Activated CD8-positive, alpha-beta memory T cell treated with anti-CD3 and anti-CD28 coated beads for 24 hours (primary cell): ENCODE data around the gene ENPP4.
"Not testable (repeated sequence)": the region's sequence is repeated elsewhere in the genome, so short reads cannot be mapped to it uniquely, and the experiment has no call there.

Experiments used
- DNase-seq: peaks from one replicate; pipeline ENCODE4 v3.0.0-alpha.2; 2020

ENPP4 gene

DNA sequence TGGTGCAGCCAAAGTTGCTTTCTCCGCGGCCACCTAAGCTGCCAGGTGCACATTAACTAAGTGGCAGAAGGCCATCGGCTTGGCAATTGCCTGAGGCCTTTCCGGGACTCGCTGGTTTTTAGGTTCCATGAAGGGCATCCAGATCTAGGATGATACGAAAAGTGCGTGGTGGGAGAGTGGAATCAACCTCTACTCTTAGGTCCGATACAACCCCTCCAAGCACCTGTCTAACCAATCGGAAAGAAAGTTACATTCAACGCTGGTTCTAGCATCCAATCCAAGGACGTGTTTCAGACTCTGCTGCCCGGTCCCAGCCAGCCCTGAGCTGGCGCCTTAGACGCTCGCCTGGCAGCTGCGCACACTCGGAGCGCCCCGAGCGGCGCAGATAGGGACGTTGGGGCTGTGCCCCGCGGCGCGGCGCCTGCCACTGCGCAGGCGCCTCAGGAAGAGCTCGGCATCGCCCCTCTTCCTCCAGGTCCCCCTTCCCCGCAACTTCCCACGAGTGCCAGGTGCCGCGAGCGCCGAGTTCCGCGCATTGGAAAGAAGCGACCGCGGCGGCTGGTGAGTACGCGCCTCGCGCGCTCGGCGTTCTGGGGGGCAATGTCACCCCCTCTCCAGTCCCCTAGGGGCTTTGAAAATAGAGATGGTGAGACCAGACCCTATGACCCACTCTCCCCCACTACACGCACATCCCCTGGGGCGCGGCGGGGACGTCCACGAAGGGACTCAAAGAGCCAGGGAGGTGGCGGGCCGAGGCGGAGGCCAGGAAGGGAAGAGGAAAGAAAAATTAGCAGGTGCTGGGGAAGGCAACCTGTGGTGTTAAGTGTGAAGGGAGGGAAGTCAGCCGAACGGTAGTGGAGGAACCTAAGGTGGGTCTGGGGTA lies at the start of gene ENPP4:
ENPP4 (plus strand) TSS at position 361 of the 883 bp plus-strand sequence. CDS start 9,595 bp downstream, outside the sequence.
- DNase-seq: peak; percentile 93

- no peak for DNase-seq
Observed at GRCh38 chr6:46080111-46080510, 49.7 kb upstream of the ENPP4 start.

DNA sequence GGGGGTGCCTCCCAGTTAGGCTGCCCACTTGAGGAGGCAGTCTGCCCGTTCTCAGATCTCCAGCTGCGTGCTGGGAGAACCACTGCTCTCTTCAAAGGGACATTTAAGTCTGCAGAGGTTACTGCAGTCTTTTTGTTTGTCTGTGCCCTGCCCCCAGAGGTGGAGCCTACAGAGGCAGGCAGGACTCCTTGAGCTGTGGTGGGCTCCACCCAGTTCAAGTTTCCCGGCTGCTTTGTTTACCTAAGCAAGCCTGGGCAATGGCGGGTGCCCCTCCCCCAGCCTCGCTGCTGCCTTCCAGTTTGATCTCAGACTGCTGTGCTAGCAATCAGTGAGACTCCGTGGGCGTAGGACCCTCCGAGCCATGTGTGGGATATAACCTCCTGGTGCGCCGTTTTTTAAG lies 44.1 kb upstream of the ENPP4 start:
- DNase-seq: not testable (repeated sequence)

DNA sequence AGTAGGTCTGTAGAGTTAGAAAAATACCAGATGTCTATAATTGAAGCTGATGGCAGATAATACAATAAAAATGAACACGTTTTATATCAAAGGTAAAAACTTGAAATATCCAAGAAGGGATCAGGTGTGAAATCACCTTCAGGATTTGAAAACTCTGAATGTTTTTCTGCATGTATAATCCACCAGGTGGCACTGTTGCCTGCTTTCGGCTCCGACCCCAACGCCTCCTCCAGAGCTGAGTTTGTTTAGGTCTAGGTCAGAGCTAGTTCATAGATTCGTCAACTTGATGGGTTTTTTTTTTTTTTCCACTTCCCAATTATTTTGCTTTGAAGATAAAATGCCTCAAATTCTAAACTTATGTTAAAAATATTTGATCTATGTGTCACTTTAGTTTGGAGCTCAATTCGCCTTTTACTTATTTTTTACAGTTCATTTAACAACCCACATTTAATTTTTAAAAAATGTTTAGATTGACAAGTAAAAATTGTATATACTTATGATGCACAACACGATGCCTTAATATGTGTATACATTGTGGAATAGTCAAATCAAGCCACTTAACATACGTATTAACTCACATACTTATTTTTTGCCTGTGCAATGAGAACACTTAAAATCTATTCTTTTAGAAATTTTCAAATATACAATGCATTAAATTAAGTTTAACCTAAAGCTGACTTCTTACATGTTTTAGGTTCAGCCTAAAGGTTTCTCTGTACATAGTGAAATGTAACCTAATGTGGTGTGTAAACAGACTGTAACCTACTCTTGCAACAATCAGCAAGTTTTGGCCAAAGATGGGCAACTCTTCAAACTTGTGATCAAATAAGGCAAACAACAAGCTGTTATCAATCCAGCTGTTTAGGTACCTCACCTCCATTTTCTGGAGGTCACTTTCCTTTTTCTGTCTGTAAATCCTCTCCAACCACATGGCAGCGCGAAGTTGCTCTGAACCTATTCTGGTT lies 39.4 kb upstream of the ENPP4 start:
- peak; percentile 69 for DNase-seq

DNA sequence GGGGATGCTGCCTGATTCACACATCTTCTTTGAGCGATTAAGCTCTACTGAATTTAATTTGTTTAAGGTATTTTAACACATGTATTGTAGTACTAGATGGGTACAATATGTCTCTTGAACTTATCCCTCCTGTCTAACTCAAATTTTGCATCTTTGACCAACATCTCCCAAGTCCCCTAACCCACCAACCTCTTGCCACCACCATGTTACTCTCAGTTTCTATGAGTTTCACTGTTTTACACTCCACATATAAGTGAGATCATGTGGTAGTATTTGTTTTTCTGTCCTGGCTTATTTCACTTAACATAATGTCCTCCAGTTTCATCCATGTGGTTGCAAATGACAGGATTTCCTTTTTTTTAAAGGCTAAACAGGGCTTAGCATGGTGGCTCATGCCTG lies 38.7 kb upstream of the ENPP4 start:
- no peak for DNase-seq

DNA sequence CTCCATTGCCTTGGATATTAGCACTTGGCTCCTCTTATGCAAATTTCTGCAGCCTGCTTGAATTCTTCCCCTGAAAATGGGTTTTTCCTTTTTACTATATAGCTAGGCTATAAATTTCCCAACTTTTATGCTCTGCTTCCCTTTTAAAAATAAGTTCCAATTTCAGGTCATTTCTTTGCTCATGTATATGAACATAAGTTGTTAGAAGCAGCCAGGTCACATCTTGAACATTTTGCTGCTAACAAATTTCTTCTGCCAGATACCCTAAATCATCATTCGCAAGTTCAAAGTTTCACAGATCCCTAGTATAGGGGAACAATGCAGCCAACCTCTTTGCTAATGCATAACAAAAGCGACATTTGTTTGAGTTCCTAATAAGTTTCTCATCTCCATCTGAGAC lies 34.5 kb upstream of the ENPP4 start:
- DNase-seq: no peak

- no peak for DNase-seq
Observed at GRCh38 chr6:46097366-46097765, 32.4 kb upstream of the ENPP4 start.

- no peak for DNase-seq
Observed at GRCh38 chr6:46098678-46099077, 31.1 kb upstream of the ENPP4 start.

DNA sequence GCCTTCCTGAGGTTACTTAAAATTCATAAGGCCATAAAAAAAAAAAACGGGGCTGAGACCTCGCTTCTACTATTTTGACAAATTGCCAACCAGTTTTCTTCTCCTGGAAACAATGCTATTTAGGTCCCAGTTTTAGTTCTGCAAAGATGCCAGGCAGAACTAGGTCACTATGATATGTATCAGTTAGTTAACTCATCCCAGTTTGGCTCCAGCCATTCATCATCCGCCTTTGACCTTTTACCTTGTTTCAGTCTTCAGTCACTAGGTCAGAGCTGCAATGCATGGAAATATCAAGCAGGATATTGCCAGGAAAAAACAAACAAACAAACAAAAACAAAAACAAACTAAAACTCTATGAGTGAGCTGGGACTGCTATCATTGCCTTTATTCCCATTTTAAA lies 29.8 kb upstream of the ENPP4 start:
- DNase-seq: no peak

- DNase-seq: no peak
Observed at GRCh38 chr6:46102123-46102522, 27.7 kb upstream of the ENPP4 start.

DNA sequence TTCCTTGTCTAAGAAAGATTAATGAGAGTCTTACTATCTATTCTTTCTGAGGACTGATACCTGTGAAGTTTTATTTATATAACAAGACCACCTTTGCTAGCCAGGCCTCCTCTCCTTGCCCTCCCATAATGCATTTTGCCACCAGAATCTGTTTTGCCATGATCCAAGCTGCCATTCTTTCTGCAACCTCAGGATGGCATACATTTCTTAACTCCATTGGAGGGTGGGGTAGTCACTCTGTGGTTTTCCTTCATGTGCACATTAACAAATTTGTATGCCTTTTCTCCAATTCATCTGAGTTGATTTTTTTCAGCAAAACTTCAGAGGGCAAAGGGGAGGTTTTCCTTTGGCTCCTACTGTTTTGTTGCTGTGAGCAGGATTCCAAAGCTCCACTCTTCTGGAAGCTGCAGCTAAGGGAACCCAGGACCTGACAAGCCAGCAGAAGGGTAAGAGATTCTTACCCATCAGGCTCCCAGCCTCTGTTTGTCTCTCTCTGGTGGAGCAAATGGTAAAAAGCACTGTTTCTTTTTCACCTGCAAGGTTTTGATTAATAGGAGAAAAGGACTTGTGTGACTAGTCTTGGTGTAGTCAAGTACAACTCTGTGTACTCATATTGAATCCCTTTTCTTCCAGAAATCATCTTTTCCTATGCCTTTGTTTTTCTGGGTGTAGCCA lies 26.2 kb upstream of the ENPP4 start:
- no peak for DNase-seq

DNA sequence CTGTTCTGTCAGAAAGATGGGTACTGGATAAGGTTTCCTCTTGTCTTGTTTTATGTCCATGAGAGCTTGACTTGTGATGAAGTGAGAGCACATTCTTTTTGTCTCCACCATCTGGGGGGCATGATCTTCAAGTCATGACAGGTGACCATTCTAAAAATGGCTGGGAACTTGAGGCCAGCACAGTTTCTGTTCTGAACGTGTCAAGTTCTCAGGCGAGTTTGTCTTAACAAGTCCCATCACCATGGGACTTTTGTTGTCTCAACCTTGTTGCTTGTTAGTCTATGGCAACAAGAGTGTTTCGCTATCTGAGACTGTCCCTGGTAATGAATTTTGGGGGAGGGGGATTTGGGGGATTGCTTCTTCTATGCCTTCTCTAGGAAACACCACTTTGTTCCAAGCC lies 25.6 kb upstream of the ENPP4 start:
- no peak for DNase-seq

- DNase-seq: no peak
Observed at GRCh38 chr6:46105568-46105967, 24.2 kb upstream of the ENPP4 start.

- no peak for DNase-seq
Observed at GRCh38 chr6:46113370-46113769, 16.4 kb upstream of the ENPP4 start.

- DNase-seq: no peak
Observed at GRCh38 chr6:46115634-46116033, 14.2 kb upstream of the ENPP4 start.

- DNase-seq: no peak
Observed at GRCh38 chr6:46116289-46116688, 13.5 kb upstream of the ENPP4 start.

- DNase-seq: no peak
Observed at GRCh38 chr6:46118157-46118556, 11.6 kb upstream of the ENPP4 start.

- no peak for DNase-seq
Observed at GRCh38 chr6:46118836-46119235, 11.0 kb upstream of the ENPP4 start.

DNA sequence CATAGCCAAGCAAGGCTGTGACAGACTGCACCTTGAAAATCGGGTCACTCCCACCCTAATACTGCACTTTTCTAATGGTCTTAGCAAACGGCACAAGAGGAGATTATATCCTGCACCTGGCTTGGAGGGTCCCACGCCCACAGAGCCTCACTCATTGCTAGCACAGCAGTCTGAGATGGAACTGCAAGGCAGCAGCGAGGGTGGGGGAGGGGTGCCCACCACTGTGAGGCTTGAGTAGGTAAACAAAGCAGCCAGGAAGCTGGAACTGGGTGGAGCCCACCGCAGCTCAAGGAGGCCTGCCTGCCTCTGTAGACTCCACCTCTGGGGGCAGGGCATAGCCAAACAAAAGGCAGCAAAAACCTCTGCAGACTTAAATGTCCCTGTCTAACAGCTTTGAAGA lies 10.1 kb upstream of the ENPP4 start:
- not testable (repeated sequence) for DNase-seq

DNA sequence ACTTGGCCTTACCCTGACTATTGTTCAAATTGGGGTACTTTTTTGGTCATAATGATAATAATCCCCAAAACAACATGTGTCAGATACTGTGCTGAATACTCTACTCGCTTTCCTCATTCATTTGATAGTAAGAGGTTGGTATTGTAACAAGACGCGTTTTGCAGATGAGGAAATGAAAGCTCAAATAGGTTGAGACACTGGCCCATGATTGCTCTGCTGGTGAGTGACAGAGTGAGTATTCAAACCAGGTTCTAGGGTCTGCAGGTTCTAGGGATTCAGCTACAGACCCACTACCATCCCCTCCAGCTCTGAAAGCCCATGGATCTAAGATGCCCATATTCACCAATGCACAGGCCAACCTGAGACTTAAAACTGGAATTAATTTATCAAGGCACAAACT lies 1.3 kb upstream of the ENPP4 start:
- DNase-seq: no peak

DNA sequence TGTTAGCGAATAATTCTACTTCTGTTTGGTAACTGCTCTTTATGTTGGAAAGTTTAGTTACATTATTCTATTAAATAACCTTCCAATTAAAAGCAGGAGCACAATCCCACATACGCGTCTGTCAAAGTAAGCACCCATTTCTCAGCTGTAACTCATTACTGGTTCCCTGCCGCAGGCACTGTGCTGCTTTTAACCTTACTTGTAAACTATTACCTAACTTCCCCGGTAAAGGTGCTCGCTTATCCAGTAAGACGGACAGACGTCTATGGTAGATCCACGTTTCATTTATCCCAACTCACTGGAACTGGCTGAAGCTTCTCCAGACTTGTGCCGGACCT lies 529 bp upstream of the ENPP4 start:
- DNase-seq: no peak

DNA sequence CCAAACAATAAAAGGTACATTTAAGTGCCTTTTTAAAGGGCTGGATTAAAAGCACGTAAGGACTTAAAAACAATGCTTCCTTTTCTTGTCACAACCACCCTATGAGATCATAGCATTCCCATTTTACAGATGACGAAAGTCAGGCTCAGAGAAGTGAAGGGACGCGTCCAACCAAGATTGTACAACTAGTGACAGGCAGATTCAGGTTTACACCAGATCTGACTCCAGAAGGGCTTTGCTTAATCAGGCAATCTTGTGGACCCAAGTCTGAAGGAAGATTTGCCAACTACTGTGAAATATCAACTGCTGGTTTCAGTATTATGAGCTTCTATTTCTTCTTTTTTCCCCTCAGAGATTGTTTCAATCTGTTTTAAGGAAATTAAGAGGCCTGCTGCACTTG lies 877 bp downstream of the ENPP4 start:
- DNase-seq: no peak

- not testable (repeated sequence) for DNase-seq
Observed at GRCh38 chr6:46131291-46131690, 1.5 kb downstream of the ENPP4 start.
